HCT116 (cell line): ENCODE results near the gene DOCK2. TPM values are rescaled to one million over a fixed set of nuclear protein-coding genes. Genes with fewer than 3 reads are reported as not detected.

Experiments used
- ATAC-seq: fragments of 200-7000 bp; cut with Tn5 transposase; 2 replicates; pipeline ENCODE4 v1.9.1; 2020; ENCODE audit warnings: mild to moderate bottlenecking, moderate library complexity
- BruUV-seq: library from RNA; stranded (reverse); fragments of 400-500 nt; replicated peaks from 2 replicates; lab custom pipeline; 2021; lab: Mats Ljungman, UMichigan
- CTCF ChIA-PET: fragments of 300-600 bp; sonication (Branson Sonifier 250); formaldehyde crosslinking; loops from one replicate; lab custom pipeline; 2021; ENCODE audit warnings: antibody characterized with exemption; lab: Charles Lee
- POLR2A ChIA-PET: fragments of 300-600, 350-600 bp; sonication (Branson Sonifier 250); formaldehyde crosslinking; loops from one replicate; lab custom pipeline; 2021; ENCODE audit warnings: antibody characterized with exemption; lab: Charles Lee
- RAD21 ChIA-PET, 2 experiments: fragments of 300-600 bp; sonication (Branson Sonifier 250); formaldehyde crosslinking; loops; one replicate each; lab custom pipeline; 2023; ENCODE audit warnings: low total read pairs in 2 of 2; ENCODE audit not compliant: uncharacterized antibody in 2 of 2, unreplicated experiment in 2 of 2, low non-redundant PET in 1 of 2; lab: Charles Lee
- DNase-seq: peaks from one replicate; pipeline ENCODE4 v3.0.0-alpha.2; 2010; ENCODE audit warnings: low read depth, low spot score
- H2AFZ ChIP-seq: fragments of 200-600 bp; shearing (Covaris generic), sonication (generic); 2 replicates; pipeline ENCODE4 v1.6.1; 2017; ENCODE audit warnings: low read depth, mixed run types, mixed read lengths, antibody characterized with exemption, low read length; ENCODE audit not compliant: poor library complexity, severe bottlenecking
- H3K27ac ChIP-seq: 2 replicates; pipeline ENCODE4 v1.5.1; 2012; ENCODE audit warnings: low read depth, low read length
- H3K27me3 ChIP-seq: fragments of 200-600 bp; sonication (generic); 2 replicates; pipeline ENCODE4 v1.6.1; 2016; ENCODE audit warnings: mixed run types, low read length, mixed read lengths; ENCODE audit not compliant: insufficient read depth
- H3K36me3 ChIP-seq, 2 experiments: fragments of 200-500 bp in 1 of 2; fragments of 200-600 bp in 1 of 2; sonication (Bioruptor generic) in 1 of 2; sonication (generic) in 1 of 2; 2 replicates each; pipeline versions ENCODE4 v1.5.1 to v1.6.1; 2014 to 2016; ENCODE audit warnings: low read length in 2 of 2, inconsistent platforms in 1 of 2, mixed read lengths in 1 of 2, mixed run types in 1 of 2; ENCODE audit not compliant: insufficient read depth in 2 of 2, control insufficient read depth in 1 of 2
- H3K4me1 ChIP-seq, 2 experiments: fragments of 200-600 bp in 1 of 2; sonication (generic) in 1 of 2; 2 replicates each; pipeline versions ENCODE4 v1.5.1 to v1.6.1; 2012 to 2017; ENCODE audit warnings: low read length in 2 of 2, inconsistent platforms in 1 of 2, mild to moderate bottlenecking in 1 of 2, mixed read lengths in 1 of 2, mixed run types in 1 of 2, moderate library complexity in 1 of 2; ENCODE audit not compliant: insufficient read depth in 2 of 2, control insufficient read depth in 1 of 2
- H3K4me2 ChIP-seq: fragments of 200-600 bp; sonication (generic); 2 replicates; pipeline ENCODE4 v1.6.1; 2017; ENCODE audit warnings: mixed run types, low read length, mixed read lengths
- H3K4me3 ChIP-seq, 2 experiments: fragments of 200-600 bp in 1 of 2; sonication (generic) in 1 of 2; replicated peaks in 1 of 2; 2 replicates each; pipeline ENCODE4 v1.5.1; 2011 to 2016; ENCODE audit warnings: low read length in 2 of 2, control low read depth in 1 of 2, low read depth in 1 of 2, mild to moderate bottlenecking in 1 of 2, mixed read lengths in 1 of 2, mixed run types in 1 of 2
- H3K79me2 ChIP-seq: fragments of 200-600 bp; sonication (generic); 2 replicates; pipeline ENCODE4 v1.6.1; 2017; ENCODE audit warnings: mild to moderate bottlenecking, mixed run types, low read length, moderate library complexity, mixed read lengths; ENCODE audit not compliant: insufficient read depth
- H3K9ac ChIP-seq: fragments of 200-600 bp; sonication (generic); 2 replicates; pipeline ENCODE4 v1.6.1; 2016; ENCODE audit warnings: low read length, mixed read lengths
- H3K9me2 ChIP-seq: fragments of 200-600 bp; sonication (generic), shearing (Covaris generic); 2 replicates; pipeline ENCODE4 v1.6.1; 2017; ENCODE audit warnings: mixed run types, mild to moderate bottlenecking, moderate library complexity; ENCODE audit not compliant: insufficient read depth
- H3K9me3 ChIP-seq, 2 experiments: fragments of 200-500 bp in 1 of 2; fragments of 200-600 bp in 1 of 2; sonication (Bioruptor generic) in 1 of 2; sonication (generic) in 1 of 2; 2 replicates each; pipeline ENCODE4 v1.6.1; 2014 to 2017; ENCODE audit warnings: low read length in 2 of 2, mixed read lengths in 2 of 2, inconsistent platforms in 1 of 2, low read depth in 1 of 2, mild to moderate bottlenecking in 1 of 2, mixed run types in 1 of 2, moderate library complexity in 1 of 2; ENCODE audit not compliant: control insufficient read depth in 1 of 2, insufficient read depth in 1 of 2
- H4K20me1 ChIP-seq: fragments of 200-600 bp; sonication (generic), shearing (Covaris generic); 2 replicates; pipeline ENCODE4 v1.6.1; 2017; ENCODE audit warnings: mixed run types, mild to moderate bottlenecking, moderate library complexity; ENCODE audit not compliant: insufficient read depth
- EGR1 ChIP-seq: IDR thresholded peaks from 2 replicates; pipeline ENCODE4 v1.6.1; 2012; ENCODE audit warnings: low read depth
- ELF1 ChIP-seq: IDR thresholded peaks from 2 replicates; pipeline ENCODE4 v1.6.1; 2012; ENCODE audit warnings: low read depth, borderline replicate concordance
- EZH2 ChIP-seq: fragments of 200-600 bp; sonication (generic); IDR thresholded peaks from 2 replicates; pipeline ENCODE4 v1.6.1; 2017; ENCODE audit warnings: antibody characterized with exemption, mixed run types
- FOSL1 ChIP-seq: IDR thresholded peaks from 2 replicates; pipeline ENCODE4 v1.6.1; 2012; ENCODE audit warnings: low read depth
- POLR2AphosphoS5 ChIP-seq: IDR thresholded peaks from 2 replicates; pipeline ENCODE4 v1.6.1; 2011; ENCODE audit warnings: mild to moderate bottlenecking, low read depth, low read length, moderate library complexity
- RAD21 ChIP-seq: IDR thresholded peaks from 2 replicates; pipeline ENCODE4 v1.6.1; 2012; ENCODE audit warnings: low read depth, mild to moderate bottlenecking
- SIN3A ChIP-seq: IDR thresholded peaks from 2 replicates; pipeline ENCODE4 v1.6.1; 2012; ENCODE audit warnings: low read depth
- TCF7L2 ChIP-seq: IDR thresholded peaks from 2 replicates; pipeline ENCODE4 v1.7.0; 2011; ENCODE audit warnings: borderline replicate concordance, inconsistent platforms; ENCODE audit not compliant: insufficient read depth, insufficient read length; ENCODE audit errors: extremely low read depth
- YY1 ChIP-seq: IDR thresholded peaks from 2 replicates; pipeline ENCODE4 v1.6.1; 2011; ENCODE audit warnings: low read length, low read depth, moderate library complexity, mild to moderate bottlenecking; ENCODE audit not compliant: insufficient replicate concordance; ENCODE audit errors: extremely low read depth
- intact Hi-C: fragments of 100-400 bp; cut with micrococcal nuclease; formaldehyde crosslinking; loops from 2 replicates; pipeline ENCODE4 v1.10.0; 2022
- total RNA-seq: library from RNA; stranded (reverse); gene quantifications from one replicate; pipeline ENCODE4 v1.2.1, GENCODE V29; 2021; ENCODE audit not compliant: unreplicated experiment
- TF ChIP-seq, protein P1 (sequence below): IDR thresholded peaks from 2 replicates; pipeline ENCODE4 v1.6.1; 2012
- TF ChIP-seq, protein P2 (sequence below), 3 experiments: fragments of 200-600 bp in 1 of 3; sonication (generic) in 1 of 3; IDR thresholded peaks in 2 of 3; conservative IDR thresholded peaks in 1 of 3; 2 replicates each; pipeline ENCODE4 v1.5.1; 2012 to 2017; ENCODE audit warnings: low read depth in 2 of 3, low read length in 2 of 3, antibody characterized with exemption in 1 of 3, borderline replicate concordance in 1 of 3, control low read depth in 1 of 3, mild to moderate bottlenecking in 1 of 3, mixed read lengths in 1 of 3, mixed run types in 1 of 3, moderate library complexity in 1 of 3; ENCODE audit not compliant: insufficient read depth in 1 of 3

The DOCK2 gene
- total RNA-seq, 1 experiment from 2014 or later, result 0.89 TPM

DNA sequence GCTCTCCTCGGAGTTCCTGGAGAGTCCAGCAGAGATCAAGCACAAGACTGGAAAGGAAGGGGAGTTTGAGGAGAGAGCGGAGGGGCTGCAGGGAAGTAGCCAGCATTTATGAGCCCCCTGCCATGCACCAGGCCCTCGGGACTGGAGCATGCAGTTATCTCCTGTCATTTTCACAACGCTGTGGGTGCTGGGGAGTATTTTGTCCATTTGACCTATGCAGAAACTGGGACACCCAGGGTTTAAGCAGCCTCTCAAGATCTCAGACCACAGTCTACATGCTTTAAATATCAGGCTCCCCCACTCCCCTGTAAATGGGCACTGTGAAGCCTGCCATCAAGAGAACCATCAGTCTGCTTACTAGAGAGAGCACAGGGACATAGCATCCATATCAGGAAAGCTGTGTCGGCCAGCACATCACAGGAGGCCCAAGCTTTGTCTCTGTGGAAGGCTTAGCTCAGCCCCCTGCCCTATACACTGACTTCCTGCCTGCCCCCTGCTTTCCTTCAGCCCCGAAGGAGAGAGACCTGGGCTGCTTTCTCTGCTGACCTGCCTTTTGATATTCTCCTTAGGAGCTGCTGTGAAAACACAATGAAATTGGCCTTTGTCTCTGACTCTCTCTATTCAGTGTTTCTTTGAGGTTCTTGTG is 475.9 kb downstream of the DOCK2 start:
- no peak for TF ChIP-seq ELF1
- TF ChIP-seq EZH2, result no peak
- TF ChIP-seq TCF7L2, result no peak
- TF ChIP-seq, protein P1, sequence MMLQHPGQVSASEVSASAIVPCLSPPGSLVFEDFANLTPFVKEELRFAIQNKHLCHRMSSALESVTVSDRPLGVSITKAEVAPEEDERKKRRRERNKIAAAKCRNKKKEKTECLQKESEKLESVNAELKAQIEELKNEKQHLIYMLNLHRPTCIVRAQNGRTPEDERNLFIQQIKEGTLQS, result no peak
- TF ChIP-seq, protein P2, sequence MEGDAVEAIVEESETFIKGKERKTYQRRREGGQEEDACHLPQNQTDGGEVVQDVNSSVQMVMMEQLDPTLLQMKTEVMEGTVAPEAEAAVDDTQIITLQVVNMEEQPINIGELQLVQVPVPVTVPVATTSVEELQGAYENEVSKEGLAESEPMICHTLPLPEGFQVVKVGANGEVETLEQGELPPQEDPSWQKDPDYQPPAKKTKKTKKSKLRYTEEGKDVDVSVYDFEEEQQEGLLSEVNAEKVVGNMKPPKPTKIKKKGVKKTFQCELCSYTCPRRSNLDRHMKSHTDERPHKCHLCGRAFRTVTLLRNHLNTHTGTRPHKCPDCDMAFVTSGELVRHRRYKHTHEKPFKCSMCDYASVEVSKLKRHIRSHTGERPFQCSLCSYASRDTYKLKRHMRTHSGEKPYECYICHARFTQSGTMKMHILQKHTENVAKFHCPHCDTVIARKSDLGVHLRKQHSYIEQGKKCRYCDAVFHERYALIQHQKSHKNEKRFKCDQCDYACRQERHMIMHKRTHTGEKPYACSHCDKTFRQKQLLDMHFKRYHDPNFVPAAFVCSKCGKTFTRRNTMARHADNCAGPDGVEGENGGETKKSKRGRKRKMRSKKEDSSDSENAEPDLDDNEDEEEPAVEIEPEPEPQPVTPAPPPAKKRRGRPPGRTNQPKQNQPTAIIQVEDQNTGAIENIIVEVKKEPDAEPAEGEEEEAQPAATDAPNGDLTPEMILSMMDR (IDR thresholded peaks at IDR 0.05 in 2 of 3, conservative IDR thresholded peaks at IDR 0.05 in 1 of 3; ENCODE audit: borderline replicate concordance in 1 of 3, insufficient read depth in 1 of 3, low read depth in 2 of 3, low read length in 2 of 3), result no peak
- no peak for TF ChIP-seq SIN3A
- TF ChIP-seq RAD21, result no peak
- no peak for TF ChIP-seq FOSL1
- TF ChIP-seq POLR2AphosphoS5, result no peak
- TF ChIP-seq YY1, result no peak
- no peak for TF ChIP-seq EGR1
- ChIA-PET POLR2A (no interaction called here), RAD21 (no interaction called here), CTCF (no interaction called here)
- Histone ChIP-seq H3K4me2 (no peak overlapping the region), H4K20me1 (no peaks in the 10 kb centered on the region), H3K79me2 (no peaks in the 10 kb centered on the region), H2AFZ (no peak overlapping the region), H3K4me1 (no peaks in the 10 kb centered on the region), H3K36me3 (no peaks in the 10 kb centered on the region), H3K4me3 (no peak overlapping the region), H3K9me3 (no peaks in the 10 kb centered on the region), H3K9ac (no peak overlapping the region), H3K9me2 (no peaks in the 10 kb centered on the region), H3K27me3 (no peaks in the 10 kb centered on the region), H3K27ac (no peak overlapping the region)
- DNase-seq, result no peak
- intact Hi-C loops, result no loop called here
- no TSS peak for BruUV-seq
- no peak for ATAC-seq
